Astrocyte of the cerebellum (primary cell): ENCODE results near the gene ZNF385C.
A peak's percentile ranks its signal among the peaks of the same experiment; 100 is the strongest.

ENCODE experiments used
- DNase-seq: peaks from one replicate; pipeline ENCODE4 v3.0.0-alpha.2; 2011; ENCODE audit warnings: low read depth
- H3K4me3 ChIP-seq: 2 replicates; pipeline ENCODE4 v1.5.1; 2011; ENCODE audit warnings: mild to moderate bottlenecking, low read depth, low read length, moderate library complexity
- in situ Hi-C: cut with HindIII; loops from 2 replicates; pipeline ENCODE4 v1.10.0; 2017; ENCODE audit warnings: low sequenced_read_pairs
- TF ChIP-seq, protein P1 (sequence below): IDR thresholded peaks from 2 replicates; pipeline ENCODE4 v1.5.1; 2012; ENCODE audit warnings: low read length, low read depth, moderate library complexity, mild to moderate bottlenecking; ENCODE audit errors: missing control alignments

Gene ZNF385C

DNA sequence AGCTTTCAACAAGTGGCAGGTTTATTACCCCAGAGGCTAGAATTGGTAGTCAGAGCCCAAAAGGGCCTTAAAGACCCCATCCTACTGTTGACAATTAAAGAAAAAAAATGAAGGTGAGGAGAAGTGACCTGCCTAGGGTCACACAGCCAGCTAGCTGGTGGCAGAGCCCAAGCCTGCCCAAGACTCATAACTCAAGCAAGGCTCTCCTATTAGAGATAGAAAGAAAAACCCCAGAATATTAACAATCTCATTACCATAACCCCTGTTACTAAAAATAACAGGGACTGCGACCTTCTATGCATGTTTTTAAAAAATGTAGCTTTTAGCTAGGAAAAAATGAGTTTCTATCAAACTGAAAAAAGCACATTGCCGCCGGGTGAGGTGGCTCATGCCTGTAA lies 38.4 kb upstream of the ZNF385C start:
- in situ Hi-C loops = no loop called here
- TF ChIP-seq, protein P1, sequence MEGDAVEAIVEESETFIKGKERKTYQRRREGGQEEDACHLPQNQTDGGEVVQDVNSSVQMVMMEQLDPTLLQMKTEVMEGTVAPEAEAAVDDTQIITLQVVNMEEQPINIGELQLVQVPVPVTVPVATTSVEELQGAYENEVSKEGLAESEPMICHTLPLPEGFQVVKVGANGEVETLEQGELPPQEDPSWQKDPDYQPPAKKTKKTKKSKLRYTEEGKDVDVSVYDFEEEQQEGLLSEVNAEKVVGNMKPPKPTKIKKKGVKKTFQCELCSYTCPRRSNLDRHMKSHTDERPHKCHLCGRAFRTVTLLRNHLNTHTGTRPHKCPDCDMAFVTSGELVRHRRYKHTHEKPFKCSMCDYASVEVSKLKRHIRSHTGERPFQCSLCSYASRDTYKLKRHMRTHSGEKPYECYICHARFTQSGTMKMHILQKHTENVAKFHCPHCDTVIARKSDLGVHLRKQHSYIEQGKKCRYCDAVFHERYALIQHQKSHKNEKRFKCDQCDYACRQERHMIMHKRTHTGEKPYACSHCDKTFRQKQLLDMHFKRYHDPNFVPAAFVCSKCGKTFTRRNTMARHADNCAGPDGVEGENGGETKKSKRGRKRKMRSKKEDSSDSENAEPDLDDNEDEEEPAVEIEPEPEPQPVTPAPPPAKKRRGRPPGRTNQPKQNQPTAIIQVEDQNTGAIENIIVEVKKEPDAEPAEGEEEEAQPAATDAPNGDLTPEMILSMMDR = no peak
- H3K4me3 ChIP-seq = no peak overlapping the region
- no peak for DNase-seq

GRCh38 chr17:42135664-42136653 lies 37.7 kb upstream of the ZNF385C start:
- H3K4me3 ChIP-seq = no peak overlapping the region
- no peak for DNase-seq
- TF ChIP-seq, protein P1 = no peak
- in situ Hi-C loops = no loop called here

DNA sequence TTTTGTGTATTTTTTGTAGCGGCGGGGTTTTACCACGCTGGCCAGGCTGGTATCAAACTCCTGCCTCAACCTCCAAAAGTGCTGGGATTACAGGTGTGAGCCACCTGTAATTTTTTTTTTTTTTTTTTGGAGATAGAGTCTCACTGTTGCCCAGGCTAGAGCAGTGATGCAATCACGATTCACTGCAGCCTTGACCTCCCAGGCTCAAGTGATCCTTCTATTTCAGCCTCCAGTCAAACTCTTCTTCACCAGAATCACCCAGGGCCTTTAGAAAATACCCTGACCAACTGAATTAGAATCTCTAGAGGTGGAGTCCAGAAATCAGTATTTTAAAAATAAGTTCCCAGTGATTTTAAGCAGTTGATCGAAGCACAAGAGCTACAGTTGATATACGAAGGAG lies 36.9 kb upstream of the ZNF385C start:
- in situ Hi-C loops = no loop called here
- DNase-seq = no peak
- TF ChIP-seq, protein P1 = no peak
- no peak overlapping the region for H3K4me3 ChIP-seq

GRCh38 chr17:42133461-42134041 lies 35.3 kb upstream of the ZNF385C start:
- TF ChIP-seq, protein P1 = no peak
- in situ Hi-C loops = no loop called here
- H3K4me3 ChIP-seq = no peak overlapping the region
- DNase-seq = no peak

GRCh38 chr17:42132941-42133340 lies 34.7 kb upstream of the ZNF385C start:
- in situ Hi-C loops = no loop called here
- no peak overlapping the region for H3K4me3 ChIP-seq
- TF ChIP-seq, protein P1 = no peak
- peak; percentile 76 for DNase-seq

- TF ChIP-seq, protein P1 = no peak
- no peak for DNase-seq
- in situ Hi-C loops = no loop called here
- no peak overlapping the region for H3K4me3 ChIP-seq
These were observed 33.7 kb upstream of the ZNF385C start for GRCh38 chr17:42131981-42132432.
